Rectal smooth muscle tissue (tissue), 1 donor: ENCODE data around the gene GNAO1.

Source experiments
- H3K27ac ChIP-seq: one replicate; pipeline ENCODE4 v1.7.0; 2013; ENCODE audit warnings: low read depth, low read length, inconsistent platforms
- H3K27me3 ChIP-seq: one replicate; pipeline ENCODE4 v1.7.0; 2013; ENCODE audit warnings: low read length; ENCODE audit not compliant: control insufficient read depth, insufficient read depth
- H3K36me3 ChIP-seq: one replicate; pipeline ENCODE4 v1.7.0; 2013; ENCODE audit warnings: low read length; ENCODE audit not compliant: control insufficient read depth, insufficient read depth
- H3K4me1 ChIP-seq: one replicate; pipeline ENCODE4 v1.7.0; 2013; ENCODE audit warnings: low read length; ENCODE audit not compliant: control insufficient read depth, insufficient read depth
- H3K4me3 ChIP-seq: one replicate; pipeline ENCODE4 v1.7.0; 2013; ENCODE audit warnings: low read length
- H3K9ac ChIP-seq: one replicate; pipeline ENCODE4 v1.7.0; 2013; ENCODE audit warnings: low read length

The GNAO1 gene

GRCh38 chr16:56263711-56264608, 72.7 kb downstream of the GNAO1 start:
- H3K27me3 ChIP-seq: no peaks in the 10 kb centered on the region
- H3K4me1 ChIP-seq: peaks cover 36% of the 10 kb centered on the region
- H3K36me3 ChIP-seq: no peaks in the 10 kb centered on the region
- H3K4me3 ChIP-seq: no peak overlapping the region
- H3K9ac ChIP-seq: no peak overlapping the region
- H3K27ac ChIP-seq: peak overlapping the region; percentile 55

- Histone ChIP-seq H3K4me3 (no peak overlapping the region), H3K4me1 (peaks cover 33% of the 10 kb centered on the region), H3K9ac (no peak overlapping the region), H3K36me3 (no peaks in the 10 kb centered on the region), H3K27me3 (no peaks in the 10 kb centered on the region), H3K27ac (peak overlapping the region; percentile 99)
Observed at GRCh38 chr16:56264609-56264972, 73.3 kb downstream of the GNAO1 start.

GRCh38 chr16:56265184-56265583, 73.9 kb downstream of the GNAO1 start:
- no peaks in the 10 kb centered on the region for H3K36me3 ChIP-seq
- H3K9ac ChIP-seq: no peak overlapping the region
- H3K4me1 ChIP-seq: peaks cover 39% of the 10 kb centered on the region
- H3K27ac ChIP-seq: peak overlapping the region; percentile 99
- H3K4me3 ChIP-seq: no peak overlapping the region
- no peaks in the 10 kb centered on the region for H3K27me3 ChIP-seq

- H3K27me3 ChIP-seq: no peaks in the 10 kb centered on the region
- H3K4me3 ChIP-seq: no peak overlapping the region
- H3K4me1 ChIP-seq: peaks cover 42% of the 10 kb centered on the region
- H3K9ac ChIP-seq: no peak overlapping the region
- H3K36me3 ChIP-seq: no peaks in the 10 kb centered on the region
- H3K27ac ChIP-seq: peak overlapping the region; percentile 99
Observed at GRCh38 chr16:56265746-56266145, 74.5 kb downstream of the GNAO1 start.

- Histone ChIP-seq H3K4me3 (peak overlapping the region; percentile 41), H3K27ac (peak overlapping the region; percentile 99), H3K36me3 (no peaks in the 10 kb centered on the region), H3K27me3 (no peaks in the 10 kb centered on the region), H3K9ac (no peak overlapping the region), H3K4me1 (peaks cover 37% of the 10 kb centered on the region)
Observed at GRCh38 chr16:56266641-56267607, 75.6 kb downstream of the GNAO1 start.

GRCh38 chr16:56267888-56268287, 76.6 kb downstream of the GNAO1 start:
- no peaks in the 10 kb centered on the region for H3K36me3 ChIP-seq
- H3K4me1 ChIP-seq: peaks cover 29% of the 10 kb centered on the region
- H3K9ac ChIP-seq: no peak overlapping the region
- peak overlapping the region; percentile 99 for H3K27ac ChIP-seq
- peak overlapping the region; percentile 61 for H3K4me3 ChIP-seq
- H3K27me3 ChIP-seq: no peaks in the 10 kb centered on the region

GRCh38 chr16:56268799-56269198, 77.5 kb downstream of the GNAO1 start:
- peak overlapping the region; percentile 45 for H3K9ac ChIP-seq
- H3K4me3 ChIP-seq: peak overlapping the region; percentile 61
- H3K27ac ChIP-seq: peak overlapping the region; percentile 99
- H3K36me3 ChIP-seq: no peaks in the 10 kb centered on the region
- H3K4me1 ChIP-seq: peaks cover 29% of the 10 kb centered on the region
- no peaks in the 10 kb centered on the region for H3K27me3 ChIP-seq

GRCh38 chr16:56269281-56269680, 78.0 kb downstream of the GNAO1 start:
- Histone ChIP-seq H3K36me3 (no peaks in the 10 kb centered on the region), H3K4me1 (peaks cover 29% of the 10 kb centered on the region), H3K9ac (peak overlapping the region; percentile 45), H3K27ac (peak overlapping the region; percentile 99), H3K4me3 (peak overlapping the region; percentile 61), H3K27me3 (no peaks in the 10 kb centered on the region)

GRCh38 chr16:56269811-56270684, 78.8 kb downstream of the GNAO1 start:
- H3K4me3 ChIP-seq: no peak overlapping the region
- no peaks in the 10 kb centered on the region for H3K36me3 ChIP-seq
- peaks cover 28% of the 10 kb centered on the region for H3K4me1 ChIP-seq
- peak overlapping the region; percentile 99 for H3K27ac ChIP-seq
- H3K27me3 ChIP-seq: no peaks in the 10 kb centered on the region
- H3K9ac ChIP-seq: peak overlapping the region; percentile 0

GRCh38 chr16:56270828-56271227, 79.5 kb downstream of the GNAO1 start:
- Histone ChIP-seq H3K36me3 (no peaks in the 10 kb centered on the region), H3K4me1 (peaks cover 23% of the 10 kb centered on the region), H3K4me3 (no peak overlapping the region), H3K27ac (peak overlapping the region; percentile 99), H3K9ac (no peak overlapping the region), H3K27me3 (no peaks in the 10 kb centered on the region)

- Histone ChIP-seq H3K9ac (no peak overlapping the region), H3K27me3 (no peaks in the 10 kb centered on the region), H3K4me1 (peaks cover 23% of the 10 kb centered on the region), H3K36me3 (no peaks in the 10 kb centered on the region), H3K4me3 (no peak overlapping the region), H3K27ac (no peak overlapping the region)
Observed at GRCh38 chr16:56272583-56272894, 81.2 kb downstream of the GNAO1 start.

- Histone ChIP-seq H3K9ac (no peak overlapping the region), H3K27me3 (no peaks in the 10 kb centered on the region), H3K4me3 (no peak overlapping the region), H3K36me3 (no peaks in the 10 kb centered on the region), H3K27ac (no peak overlapping the region), H3K4me1 (peaks cover 29% of the 10 kb centered on the region)
Observed at GRCh38 chr16:56273615-56274014, 82.3 kb downstream of the GNAO1 start.
